Putamen (tissue), 1 donor: Measurements from ENCODE around the gene BTBD16.

Experiments used
- DNase-seq: peaks from one replicate; pipeline ENCODE4 v3.0.0-alpha.2; 2016; ENCODE audit warnings: low spot score

BTBD16 gene

DNA sequence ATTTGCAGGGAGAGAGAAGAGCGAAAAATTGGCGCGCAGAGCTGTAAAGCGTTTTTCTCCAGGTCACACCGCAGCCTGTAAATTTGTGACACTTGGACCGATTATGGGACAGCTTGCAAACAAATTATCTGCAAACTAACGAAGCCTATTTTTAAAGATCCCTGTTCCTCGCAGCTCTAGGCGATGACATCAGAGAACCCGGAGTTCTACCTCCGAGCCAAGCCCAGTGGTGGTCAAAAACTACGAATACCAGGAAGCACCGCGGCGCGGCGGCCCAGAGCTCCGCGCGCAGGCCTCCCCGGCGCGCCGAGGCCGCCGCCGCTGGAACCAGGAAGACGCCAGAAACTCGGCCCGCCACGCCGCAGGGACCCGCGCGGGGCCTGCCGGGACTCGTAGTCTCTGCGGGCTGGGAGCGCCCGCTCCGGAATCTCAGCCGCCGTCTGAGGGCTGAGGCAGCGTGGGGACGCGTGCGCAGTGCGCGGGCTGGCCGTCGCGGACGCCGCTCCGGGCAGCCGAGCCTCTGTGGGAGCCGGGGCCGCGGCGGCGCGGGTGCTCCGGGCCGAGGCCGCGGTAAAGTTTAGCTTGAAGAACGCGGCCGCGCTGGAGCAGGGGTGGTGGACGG is 103.3 kb downstream of the BTBD16 start, which contains the start of gene PLEKHA1:
Gene PLEKHA1, plus strand, starts transcription at position 472 of the 622 bp plus-strand sequence. CDS start 18,493 bp downstream, outside the sequence.
- peak; percentile 97 for DNase-seq

DNA sequence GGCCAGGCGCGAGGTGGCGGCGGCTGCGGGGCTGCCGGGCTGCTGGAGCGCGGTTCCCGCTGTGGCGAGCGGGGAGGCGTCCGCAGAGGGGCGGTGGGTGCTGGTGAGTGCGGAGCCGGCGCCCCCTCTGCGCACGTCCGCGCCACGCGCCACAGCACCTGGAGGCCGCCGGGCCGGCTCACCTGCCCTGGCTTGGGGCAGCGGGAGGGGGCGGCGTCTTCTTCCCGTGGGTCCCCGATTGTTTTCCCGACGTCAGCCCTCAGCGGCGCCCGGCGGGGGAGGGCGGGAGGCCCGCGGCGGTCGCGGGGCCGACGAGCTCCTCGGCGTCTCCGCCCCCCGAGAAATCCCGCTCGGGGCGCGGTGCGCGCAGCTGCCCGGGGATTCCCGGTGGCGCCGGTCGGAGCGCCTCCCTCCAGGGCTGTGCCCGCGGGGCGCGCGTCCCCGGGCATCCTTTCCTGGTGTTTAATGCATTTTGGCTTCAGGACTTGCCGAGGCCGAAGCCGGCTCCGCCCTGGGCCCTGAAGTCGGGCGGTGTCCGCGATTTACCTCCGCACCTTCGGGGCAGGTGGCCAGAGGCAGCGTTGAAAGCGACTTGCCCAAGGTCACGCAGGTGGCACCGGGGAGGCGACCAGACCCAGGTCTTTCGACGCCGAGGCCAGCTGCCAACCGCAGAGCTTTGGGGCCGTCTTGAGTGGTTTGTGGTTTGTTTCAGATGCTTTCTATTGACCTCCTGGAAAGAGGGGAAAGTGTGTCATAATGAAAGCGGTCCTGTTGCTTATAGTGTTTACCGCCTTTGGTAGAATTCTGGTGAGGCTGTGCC is 104.0 kb downstream of the BTBD16 start:
- peak; percentile 40 for DNase-seq

DNA sequence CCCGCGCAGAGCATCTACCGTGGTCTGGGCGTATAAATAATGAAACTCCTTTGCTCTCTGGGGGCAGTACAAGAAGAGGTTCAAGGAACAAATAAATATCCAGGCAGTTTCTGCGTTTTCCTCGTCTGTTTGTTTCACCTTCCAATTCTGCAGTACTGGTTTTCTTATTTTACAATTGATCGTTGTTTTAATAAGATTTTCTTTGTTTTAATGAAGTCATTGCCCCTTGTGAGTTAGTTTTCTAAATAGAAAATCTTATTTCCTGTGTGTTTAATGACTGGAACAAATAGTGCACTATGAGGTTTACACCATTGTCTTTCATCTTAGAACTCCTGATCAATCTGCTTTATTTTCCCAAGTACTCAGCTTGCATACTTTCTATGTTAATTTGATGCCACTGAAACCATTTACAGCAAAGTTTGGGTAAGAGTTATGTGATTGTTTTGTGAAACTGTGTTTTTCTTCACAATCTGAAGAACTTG is 104.6 kb downstream of the BTBD16 start:
- no peak for DNase-seq

DNA sequence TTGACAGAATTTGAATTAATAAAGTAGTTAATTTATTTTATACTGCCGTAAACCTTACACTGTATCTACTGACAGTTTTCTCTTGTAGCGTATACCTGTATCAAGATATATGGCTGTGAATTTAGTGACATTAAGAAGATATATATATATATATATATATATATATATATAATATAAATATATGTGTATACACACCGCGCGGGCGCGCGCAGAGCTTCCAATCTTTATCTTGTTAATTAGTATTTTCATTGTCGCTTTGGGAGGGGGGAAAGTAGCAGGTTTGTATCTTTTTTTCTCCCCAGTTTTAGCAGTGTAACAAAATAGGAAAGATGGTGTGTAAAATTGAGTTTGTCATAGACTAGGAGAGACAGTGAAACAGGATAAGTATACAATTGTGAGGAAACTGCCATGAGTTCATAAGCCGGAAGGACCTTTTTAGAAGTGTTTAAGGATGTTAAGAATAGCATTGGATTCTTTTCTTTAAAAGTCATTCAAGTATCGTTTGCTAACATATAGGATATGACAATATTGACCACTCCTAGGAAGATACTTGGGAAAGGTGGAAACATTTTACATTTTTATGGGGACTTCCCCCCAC is 105.4 kb downstream of the BTBD16 start:
- DNase-seq = no peak

DNA sequence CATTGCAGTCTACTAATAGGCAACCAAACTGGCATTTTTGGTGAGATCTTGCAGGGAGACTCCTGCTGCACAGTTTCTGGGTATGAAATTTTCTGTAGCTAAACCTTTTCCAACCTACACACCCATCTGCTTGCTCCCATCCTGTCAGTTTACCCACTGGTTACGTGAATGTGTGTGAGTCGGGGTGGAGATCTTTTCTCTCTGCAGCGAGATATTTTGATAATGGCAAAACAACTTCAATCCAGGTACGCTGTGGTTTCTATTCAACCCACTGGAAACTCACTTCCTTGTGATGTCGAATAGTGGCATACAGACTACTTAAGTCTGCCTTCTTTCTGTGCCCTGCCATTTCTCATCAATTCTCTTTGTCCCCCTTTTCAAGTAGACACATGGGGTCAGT is 107.9 kb downstream of the BTBD16 start:
- DNase-seq = peak; percentile 63

DNA sequence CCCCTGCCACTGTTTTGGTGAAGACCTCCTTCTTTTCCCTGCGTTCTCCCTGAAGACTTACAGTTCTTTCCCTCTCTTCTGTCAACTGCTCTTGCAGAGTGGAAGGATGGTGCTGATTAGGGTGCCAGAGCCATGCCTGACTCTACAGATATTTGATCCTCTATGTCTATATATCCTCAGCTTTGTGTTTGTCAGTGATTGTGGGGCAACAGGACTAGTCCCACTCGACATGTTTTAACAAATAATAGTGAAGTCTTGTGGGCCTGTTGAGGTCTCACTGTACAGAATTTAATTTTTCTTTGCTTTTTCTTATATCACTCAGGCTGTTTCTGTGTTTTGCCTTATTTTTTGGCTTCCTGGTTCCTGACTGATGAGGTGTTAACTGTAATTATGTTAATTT is 108.4 kb downstream of the BTBD16 start:
- no peak for DNase-seq

DNA sequence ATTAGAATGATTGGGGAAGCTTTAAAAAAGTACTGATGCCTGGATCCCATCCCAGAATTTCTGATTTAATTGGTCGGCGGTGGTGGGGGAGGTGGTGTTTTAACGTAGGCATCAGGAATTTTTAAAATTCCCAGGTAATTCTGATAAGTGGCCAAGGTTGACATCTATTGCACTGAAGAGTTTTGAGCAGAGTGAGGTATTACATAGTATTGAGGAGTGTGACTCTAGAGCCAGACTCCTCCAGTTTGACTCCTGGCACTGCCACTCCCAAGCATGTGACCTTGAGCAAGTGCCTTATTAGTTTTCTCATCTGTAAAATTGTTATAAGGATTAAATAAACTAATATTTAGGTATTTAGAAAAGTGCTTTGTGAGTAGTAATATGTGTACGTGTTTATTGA is 109.6 kb downstream of the BTBD16 start:
- no peak for DNase-seq

DNA sequence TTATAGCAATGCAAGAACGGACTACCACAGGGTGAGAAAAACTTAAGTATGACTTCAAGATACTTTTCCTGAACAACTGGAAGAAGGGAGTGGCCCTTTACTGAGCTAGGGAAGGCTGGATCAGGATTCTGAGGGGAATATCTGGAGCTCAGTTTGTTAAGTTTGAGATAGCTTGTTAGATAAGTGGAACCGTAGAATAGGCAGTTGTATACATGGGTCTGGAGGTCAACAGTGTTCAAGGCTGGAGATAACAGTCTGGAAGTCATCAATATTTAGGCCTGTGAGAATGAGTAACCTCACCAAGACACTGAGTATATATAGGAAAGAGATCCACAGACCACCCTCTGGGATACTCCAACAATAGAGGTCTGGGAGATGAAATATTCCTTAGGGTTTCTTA is 110.6 kb downstream of the BTBD16 start:
- DNase-seq = no peak

DNA sequence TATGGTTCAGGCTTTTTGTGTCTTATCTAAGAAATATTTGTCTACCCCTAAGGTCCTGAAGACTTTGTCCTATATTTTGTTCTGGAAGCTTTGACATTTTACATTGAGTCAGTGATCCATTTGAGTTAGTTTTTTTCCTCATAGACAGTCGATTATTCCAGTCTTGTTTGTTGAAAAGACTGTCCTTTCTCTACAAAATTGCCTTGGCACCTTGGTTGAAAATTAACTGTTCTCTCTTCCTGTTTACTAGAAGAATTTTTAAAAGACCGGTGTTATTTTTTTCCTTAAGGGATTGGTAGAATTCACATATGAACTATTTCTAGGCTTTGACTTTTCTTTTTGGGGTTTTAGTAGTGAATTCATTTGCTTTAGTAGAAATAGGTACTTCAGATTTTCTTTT is 115.4 kb downstream of the BTBD16 start:
- no peak for DNase-seq

DNA sequence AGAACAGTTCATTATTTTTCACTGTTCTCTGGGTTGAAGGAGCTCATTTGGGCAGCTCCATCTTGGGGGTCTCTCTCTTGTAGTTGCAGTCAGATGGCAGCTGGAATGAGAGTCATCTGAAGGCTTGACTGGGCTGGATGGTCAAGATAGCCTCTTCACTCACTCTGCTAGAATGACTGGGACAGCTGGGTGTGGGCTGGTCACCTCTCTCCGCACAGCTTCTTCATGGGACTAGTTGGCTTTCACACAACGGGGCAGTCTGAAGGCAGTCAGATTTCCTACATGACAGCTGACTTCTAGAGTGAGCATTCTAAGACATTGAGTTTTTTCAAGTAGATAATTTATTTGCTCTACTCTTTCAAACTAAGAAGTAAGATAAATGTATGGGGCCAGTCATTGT is 116.5 kb downstream of the BTBD16 start:
- no peak for DNase-seq
